Fibroblast of pulmonary artery (primary cell): ENCODE measurements around the gene NKX6-2.

Experiments
- DNase-seq: peaks from one replicate; pipeline ENCODE4 v3.0.0-alpha.2; 2010; ENCODE audit warnings: low read depth
- H3K4me3 ChIP-seq: replicated peaks from 2 replicates; pipeline ENCODE4 v1.5.1; 2011; ENCODE audit warnings: low read depth, mild to moderate bottlenecking, control low read depth, low read length, moderate library complexity
- TF ChIP-seq, protein P1 (sequence below): IDR thresholded peaks from 2 replicates; pipeline ENCODE4 v1.5.1; 2011; ENCODE audit warnings: mild to moderate bottlenecking, control low read depth, low read length, inconsistent platforms; ENCODE audit errors: missing control alignments

The NKX6-2 gene

GRCh38 chr10:132811891-132812481 lies 26.0 kb upstream of the NKX6-2 start:
- TF ChIP-seq, protein P1, sequence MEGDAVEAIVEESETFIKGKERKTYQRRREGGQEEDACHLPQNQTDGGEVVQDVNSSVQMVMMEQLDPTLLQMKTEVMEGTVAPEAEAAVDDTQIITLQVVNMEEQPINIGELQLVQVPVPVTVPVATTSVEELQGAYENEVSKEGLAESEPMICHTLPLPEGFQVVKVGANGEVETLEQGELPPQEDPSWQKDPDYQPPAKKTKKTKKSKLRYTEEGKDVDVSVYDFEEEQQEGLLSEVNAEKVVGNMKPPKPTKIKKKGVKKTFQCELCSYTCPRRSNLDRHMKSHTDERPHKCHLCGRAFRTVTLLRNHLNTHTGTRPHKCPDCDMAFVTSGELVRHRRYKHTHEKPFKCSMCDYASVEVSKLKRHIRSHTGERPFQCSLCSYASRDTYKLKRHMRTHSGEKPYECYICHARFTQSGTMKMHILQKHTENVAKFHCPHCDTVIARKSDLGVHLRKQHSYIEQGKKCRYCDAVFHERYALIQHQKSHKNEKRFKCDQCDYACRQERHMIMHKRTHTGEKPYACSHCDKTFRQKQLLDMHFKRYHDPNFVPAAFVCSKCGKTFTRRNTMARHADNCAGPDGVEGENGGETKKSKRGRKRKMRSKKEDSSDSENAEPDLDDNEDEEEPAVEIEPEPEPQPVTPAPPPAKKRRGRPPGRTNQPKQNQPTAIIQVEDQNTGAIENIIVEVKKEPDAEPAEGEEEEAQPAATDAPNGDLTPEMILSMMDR: no peak
- no peak for DNase-seq
- no peak overlapping the region for H3K4me3 ChIP-seq

DNA sequence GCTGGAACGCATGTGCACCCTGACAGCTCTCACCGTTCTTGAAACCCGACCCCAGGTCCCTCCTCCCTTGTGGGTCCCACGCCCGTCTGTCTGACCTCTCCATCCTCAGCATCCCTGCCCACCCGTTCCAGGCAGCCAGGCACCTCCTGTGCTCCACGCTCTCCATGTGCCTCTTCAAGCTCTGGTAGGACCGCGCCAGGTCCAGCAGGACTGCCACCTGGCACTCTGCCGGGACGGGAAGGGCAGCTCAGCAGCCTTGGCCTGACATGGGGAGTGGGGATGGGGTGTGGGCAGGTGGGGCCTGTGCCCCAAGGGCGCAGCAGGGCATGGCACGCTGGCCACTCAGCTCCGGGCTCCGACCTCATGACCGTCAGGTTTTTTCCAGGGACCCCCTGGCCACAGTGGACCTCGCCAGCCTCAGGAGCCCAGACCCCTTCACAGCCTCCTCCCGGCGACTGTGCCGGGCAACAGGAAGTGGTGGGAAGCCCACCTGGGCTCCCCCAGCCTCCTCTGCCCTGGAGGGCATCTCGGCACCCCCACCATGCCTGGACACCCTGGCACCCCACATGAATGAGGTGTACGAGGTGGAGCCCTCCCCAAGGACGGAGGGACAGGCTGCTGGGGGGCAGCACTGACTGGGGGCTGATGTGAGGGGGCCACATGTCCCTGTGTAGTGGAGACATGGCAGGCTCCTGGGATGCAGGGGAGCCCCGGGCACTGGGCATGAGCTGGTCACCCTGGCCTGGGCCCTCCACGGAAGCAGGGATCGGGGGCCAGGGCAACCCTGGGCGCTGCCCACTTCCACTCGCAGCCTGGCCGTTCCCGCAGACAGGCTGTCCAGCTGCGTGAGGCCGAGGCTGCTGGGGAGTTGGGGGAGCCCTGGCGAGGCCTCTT lies 25.1 kb upstream of the NKX6-2 start:
- TF ChIP-seq, protein P1: no peak
- no peak for DNase-seq
- H3K4me3 ChIP-seq: no peak overlapping the region

GRCh38 chr10:132810141-132810806 lies 24.3 kb upstream of the NKX6-2 start:
- no peak for DNase-seq
- no peak overlapping the region for H3K4me3 ChIP-seq
- TF ChIP-seq, protein P1: no peak

DNA sequence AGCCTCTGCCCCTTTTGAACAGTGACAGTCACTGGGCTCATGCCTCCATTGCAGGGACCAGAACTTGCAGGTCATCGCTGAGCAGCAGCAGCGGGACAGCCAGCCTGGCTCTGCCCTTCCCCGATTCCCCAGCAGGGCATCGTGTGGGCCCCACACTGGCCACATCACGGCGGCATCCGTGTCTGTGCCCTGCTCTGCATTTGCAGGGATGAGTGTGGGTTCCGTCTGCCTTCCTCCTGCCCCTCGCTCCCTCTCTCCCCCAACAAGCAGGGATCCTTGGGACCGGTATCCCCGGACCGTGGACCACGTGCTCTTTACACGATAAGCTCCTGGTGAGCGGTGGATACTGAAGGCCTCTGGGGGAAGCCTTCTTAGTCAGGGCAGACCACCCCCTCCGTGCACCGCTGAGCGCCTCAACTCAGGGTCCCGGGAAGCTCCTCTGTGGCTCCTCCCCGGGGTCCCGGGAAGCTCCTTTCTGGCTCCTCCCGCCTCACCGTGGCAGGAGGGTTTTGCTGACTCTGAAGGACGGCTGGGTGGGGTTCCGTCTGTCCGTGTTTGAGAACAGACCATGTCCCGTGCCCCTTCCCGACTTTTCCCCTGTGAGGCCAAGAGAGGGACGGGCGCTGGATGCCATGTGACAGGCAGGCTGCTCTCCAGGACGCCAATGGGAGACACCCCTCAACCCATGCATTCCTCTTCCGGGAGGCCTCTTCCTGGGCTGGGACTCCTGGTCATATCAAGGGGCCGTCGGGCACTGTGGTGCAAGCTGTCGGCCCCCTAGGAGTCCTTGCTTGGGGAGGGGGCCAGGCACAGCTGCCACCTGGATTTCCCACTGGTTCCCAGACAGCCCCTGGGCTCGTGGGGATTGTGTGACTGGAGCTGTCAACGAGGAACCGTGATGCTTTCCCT lies 23.5 kb upstream of the NKX6-2 start:
- DNase-seq: no peak
- no peak overlapping the region for H3K4me3 ChIP-seq
- TF ChIP-seq, protein P1: no peak

GRCh38 chr10:132808383-132809231 lies 22.7 kb upstream of the NKX6-2 start:
- TF ChIP-seq, protein P1: no peak
- no peak for DNase-seq
- H3K4me3 ChIP-seq: no peak overlapping the region

DNA sequence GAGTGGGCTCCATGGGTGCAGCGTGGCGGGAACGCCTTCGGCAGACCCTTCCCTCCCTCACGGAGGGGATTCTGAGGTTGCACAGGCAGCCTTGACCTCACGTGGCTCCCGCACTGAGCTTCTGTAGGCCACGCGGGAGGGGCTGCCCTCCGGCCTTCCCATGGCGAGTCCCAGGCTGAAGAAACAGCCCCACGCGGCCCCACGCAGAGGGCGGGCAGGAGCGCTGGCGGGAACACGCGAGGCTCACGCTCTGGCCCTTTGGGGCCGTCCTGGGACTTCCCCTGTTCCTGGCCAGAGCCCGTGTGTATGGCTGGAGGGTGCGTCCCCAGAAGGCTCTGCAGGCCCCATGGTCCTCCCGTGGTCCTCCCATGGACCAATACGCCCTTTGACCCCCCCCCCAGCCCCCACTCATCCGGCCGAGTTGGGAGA lies 21.7 kb upstream of the NKX6-2 start:
- TF ChIP-seq, protein P1: no peak
- DNase-seq: no peak
- no peak overlapping the region for H3K4me3 ChIP-seq
